Glomerular endothelial cell (primary cell): ENCODE data around the gene ABLIM3. TPM values are rescaled to one million over a fixed set of nuclear protein-coding genes. Genes with fewer than 3 reads are reported as not detected.
A peak's percentile ranks its signal among the peaks of the same experiment; 100 is the strongest.

Experiments used
- DNase-seq: peaks from one replicate; pipeline ENCODE4 v3.0.0-alpha.2; 2011; ENCODE audit warnings: low read depth, low spot score; ENCODE audit errors: extremely low read depth
- total RNA-seq: library from RNA; depleted of rRNA; stranded (reverse); fragments of >200 nt; gene quantifications from 2 replicates; pipeline ENCODE4 v1.2.3, GENCODE V29; 2015

ABLIM3 gene
- total RNA-seq, 1 donor from 2014 or later = 60.4 TPM

DNA sequence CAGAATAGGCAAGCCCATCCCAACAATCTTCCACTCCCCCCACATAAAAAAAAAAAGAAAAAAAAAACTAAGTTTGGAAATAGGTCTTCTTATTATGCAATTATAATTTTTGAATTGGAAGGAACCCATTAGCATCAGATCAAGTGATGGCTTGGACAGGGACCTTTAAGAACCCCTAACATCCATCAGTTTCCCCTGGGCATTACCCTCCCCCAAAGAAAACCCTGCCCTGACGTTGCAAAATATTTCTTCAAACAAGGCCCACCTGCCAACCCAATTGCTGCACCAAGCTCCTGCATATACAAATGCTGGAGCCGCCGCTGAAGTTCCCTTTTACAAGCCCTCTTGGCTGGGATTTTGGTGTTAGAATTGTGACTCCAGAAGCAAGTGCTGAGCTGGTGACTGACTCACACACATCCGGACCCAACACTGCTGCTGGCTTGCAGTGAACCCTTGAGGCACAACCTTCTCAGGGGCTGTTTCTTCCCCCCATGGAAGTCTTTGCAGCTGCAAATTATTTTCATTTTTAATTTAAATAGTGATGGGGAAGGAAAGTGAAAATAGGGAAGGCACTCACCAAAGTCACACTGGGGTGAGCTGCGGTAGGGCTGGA lies 74.3 kb downstream of the ABLIM3 start:
- DNase-seq = no peak

- DNase-seq = no peak
These were observed 75.2 kb downstream of the ABLIM3 start for GRCh38 chr5:149216496-149216895.

DNA sequence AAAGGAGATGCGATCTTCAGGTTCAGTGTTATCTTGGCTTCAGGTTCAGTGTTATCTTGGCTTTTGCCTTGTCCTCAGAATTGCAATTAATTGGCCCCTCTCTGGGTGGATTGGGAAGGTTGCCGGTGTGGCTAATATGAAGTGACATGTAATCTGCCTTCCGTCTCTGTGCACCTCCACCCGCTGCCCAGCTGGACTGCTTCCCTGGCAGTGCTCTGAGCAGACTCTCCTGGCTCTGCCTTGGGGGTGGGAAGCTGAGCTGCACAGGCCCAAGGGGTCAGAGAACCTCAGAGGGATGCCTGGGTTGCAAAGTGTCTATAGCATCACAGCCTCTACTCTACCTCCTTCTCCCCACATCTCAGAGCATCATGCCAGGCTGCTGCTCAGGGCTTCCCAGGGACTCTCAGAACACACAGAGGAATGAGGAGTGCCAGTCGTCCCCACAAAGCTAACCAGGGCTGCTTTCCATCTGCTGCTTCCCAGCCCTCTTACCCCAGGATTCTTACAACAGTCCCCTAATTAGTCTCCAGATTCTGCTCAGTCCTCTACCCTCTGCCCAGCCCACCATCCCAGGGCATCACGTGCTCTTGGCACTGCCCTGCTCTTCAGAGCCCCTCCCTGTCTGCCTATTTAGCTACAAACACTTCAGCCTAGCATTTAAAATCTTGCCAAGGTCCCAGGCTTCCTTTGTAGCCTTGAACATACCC lies 76.0 kb downstream of the ABLIM3 start:
- no peak for DNase-seq

DNA sequence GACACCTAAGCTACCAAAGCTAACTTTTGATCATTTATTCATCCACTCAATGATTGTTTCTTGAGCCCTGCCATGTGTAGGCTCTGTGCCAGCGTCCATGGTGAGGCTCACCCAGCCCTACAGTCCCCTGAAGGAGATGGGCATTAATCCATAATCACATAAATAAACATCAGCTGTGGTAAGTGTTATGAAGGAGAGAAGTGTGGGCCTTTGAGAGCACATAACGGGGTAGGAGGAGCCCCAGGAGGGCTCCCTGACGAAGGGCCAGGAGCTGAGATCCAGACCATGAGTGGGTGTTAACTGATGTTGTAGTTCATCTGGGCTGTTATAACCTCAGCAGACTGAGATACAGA lies 76.5 kb downstream of the ABLIM3 start:
- DNase-seq = no peak

GRCh38 chr5:149219584-149219983 lies 78.3 kb downstream of the ABLIM3 start:
- DNase-seq = no peak

DNA sequence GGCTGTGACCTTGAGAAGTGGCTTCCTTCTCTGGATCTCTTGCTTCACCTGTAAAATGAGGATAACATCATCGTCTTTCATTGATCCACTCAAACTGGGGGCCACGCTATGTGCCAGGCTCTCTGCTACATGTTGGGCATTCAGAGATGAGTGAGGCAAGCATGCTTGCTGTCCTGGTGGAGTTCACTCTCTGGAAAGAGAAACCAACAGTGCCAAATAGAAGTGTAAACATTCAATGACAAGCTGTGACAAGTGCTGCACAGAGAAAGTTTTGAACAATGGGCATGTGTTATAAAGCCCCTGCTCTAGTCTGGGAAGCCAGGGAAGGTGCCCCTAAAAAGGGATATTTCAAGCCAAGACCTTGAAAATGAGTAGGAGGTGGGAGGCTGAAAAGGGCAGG lies 79.5 kb downstream of the ABLIM3 start:
- DNase-seq = no peak

GRCh38 chr5:149221326-149221725 lies 80.0 kb downstream of the ABLIM3 start:
- no peak for DNase-seq

GRCh38 chr5:149221731-149222342 lies 80.5 kb downstream of the ABLIM3 start:
- no peak for DNase-seq

- DNase-seq = no peak
These were observed 82.0 kb downstream of the ABLIM3 start for GRCh38 chr5:149223081-149223848.

- DNase-seq = no peak
These were observed 83.0 kb downstream of the ABLIM3 start for GRCh38 chr5:149224282-149224681.

- no peak for DNase-seq
These were observed 86.0 kb downstream of the ABLIM3 start for GRCh38 chr5:149227168-149227826.

DNA sequence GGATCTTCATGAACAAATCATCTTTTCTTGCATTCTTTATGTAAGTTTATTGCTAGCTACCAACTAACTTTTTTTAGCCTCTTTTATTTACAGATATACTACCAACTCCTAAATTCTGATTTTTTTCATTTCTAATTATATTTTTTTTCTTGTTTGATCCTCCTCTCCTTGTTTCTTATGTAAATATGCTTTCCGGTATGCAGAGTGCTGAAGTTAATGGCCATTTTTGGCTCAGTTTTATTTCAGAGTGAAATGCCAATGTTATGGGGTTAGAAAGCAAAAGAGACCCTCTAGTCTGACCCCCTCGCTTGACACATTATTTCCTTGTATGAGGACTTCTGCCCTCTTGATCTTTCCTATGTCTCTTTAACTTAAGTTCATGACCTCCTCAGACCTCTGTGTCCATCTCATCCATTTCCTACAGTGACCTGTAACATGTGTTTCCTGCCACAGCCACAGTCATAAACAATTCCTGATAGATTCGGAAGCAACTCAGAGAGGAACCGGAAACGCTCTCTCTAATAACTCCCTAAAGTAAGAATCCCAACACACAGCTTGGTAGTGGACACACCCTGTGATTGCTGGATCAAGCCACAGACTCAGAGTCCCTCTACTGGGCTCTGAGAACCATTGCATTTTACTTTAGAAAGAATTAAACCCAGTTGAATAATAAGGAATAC lies 87.5 kb downstream of the ABLIM3 start:
- peak; percentile 96 for DNase-seq

DNA sequence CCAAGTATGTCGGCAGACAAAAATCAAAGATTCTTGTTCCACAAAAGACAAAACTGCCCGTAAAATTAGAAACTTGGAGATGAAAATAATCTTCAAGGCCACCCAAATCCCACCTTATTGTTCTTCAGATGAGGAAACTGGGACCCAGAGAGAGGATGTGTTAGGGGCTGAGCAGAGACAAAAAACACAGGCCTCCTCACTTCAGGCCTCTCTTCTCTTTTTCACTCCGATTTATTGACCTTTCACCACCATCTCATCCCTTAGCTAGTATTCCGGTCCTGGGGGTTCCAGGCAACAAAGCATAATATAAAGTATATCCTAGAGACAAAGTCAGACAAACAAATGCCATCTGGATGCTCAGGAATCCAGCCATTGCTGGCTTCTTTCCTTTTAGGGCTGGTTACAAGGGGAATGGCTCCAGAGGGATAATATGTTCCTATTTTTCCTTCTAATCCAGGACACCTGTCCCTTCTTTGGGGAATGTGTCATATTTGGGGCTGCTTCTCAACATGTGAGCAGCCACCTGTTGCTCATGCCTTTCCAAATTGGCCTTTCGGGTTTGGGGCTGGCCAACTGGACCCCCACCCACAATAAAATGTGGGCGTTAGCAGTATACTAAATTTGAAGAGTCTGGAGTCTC lies 88.1 kb downstream of the ABLIM3 start:
- no peak for DNase-seq

DNA sequence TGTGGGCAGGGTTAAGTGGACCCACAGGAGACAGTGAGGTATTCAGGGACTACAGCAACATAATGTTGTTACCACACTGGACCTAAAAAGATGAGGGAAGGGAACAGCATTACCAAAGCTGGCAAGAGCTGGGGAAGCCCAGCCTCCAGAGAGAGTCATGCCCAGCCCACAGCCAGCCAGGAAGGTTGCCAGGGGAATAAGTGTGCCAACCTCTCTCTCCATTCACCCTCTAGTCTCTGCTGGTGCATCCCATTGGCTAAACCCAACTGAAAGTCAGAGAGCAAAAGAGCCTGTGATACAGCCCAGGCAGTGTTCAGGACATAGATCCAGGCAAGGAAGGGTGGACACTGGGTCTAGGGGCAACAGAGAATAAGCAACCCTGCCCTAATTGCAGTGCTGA lies 94.5 kb downstream of the ABLIM3 start:
- DNase-seq = no peak

DNA sequence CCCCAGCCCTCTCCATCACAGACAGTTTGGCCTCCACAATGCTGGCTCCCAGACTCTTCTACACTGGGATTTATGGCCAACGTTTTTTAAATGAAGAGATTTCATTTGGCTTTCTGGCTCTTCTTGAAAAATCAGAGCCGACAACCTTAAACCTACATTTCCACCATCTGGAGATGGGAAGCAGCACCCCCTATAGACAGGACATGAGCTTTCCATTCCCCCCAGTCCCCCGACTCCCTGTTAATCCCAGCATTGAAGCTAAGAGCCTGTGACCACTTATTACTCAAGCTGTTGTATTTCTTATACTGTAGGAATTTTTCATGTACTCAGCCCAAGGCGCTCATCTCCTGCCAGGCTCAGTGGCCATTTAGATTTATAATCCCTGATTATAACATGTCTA lies 96.4 kb downstream of the ABLIM3 start:
- DNase-seq = no peak

GRCh38 chr5:149238540-149238939 lies 97.2 kb downstream of the ABLIM3 start:
- no peak for DNase-seq

GRCh38 chr5:149239917-149240316 lies 98.6 kb downstream of the ABLIM3 start:
- no peak for DNase-seq

DNA sequence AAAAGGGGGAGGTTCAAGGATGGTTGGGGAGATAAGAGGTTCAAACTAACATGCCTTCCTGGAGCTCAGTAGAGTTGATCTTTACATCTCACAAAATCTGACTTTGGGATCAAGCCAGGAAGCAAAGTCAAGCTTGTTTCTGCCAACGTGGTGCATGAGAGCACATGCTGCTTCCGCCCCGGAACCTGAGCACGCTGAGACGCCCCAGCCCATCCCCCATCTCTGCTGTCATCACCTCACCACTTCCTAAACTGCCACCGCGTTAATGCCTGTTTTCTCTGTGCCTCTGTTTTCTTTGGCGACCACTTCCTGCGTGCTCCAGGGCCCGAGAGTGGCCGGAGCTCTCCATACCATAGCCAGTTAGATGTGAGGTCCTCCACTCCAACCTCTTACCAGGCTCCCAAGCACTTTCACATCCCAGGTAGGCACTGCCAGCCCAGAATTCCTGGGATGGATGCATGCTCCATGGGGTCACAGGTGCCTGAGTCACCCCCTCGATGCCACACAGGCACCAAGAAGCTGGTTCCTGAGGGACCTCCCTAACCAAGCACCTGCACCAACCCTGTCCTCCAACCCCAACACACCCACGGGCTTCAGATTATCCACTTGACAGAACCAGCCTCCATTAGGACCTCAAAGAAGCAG lies 99.2 kb downstream of the ABLIM3 start:
- no peak for DNase-seq

GRCh38 chr5:149242339-149242738 lies 101.0 kb downstream of the ABLIM3 start:
- DNase-seq = no peak

- DNase-seq = no peak
These were observed 105.6 kb downstream of the ABLIM3 start for GRCh38 chr5:149246906-149247305.
